ENCODE data around the gene CNTN4. TPM values are rescaled to one million over a fixed set of nuclear protein-coding genes. Genes with fewer than 3 reads are reported as not detected.

Gene CNTN4
- polyA plus RNA-seq, 5 donors = 7.1 to 12.3 (median 8.3) TPM

DNA sequence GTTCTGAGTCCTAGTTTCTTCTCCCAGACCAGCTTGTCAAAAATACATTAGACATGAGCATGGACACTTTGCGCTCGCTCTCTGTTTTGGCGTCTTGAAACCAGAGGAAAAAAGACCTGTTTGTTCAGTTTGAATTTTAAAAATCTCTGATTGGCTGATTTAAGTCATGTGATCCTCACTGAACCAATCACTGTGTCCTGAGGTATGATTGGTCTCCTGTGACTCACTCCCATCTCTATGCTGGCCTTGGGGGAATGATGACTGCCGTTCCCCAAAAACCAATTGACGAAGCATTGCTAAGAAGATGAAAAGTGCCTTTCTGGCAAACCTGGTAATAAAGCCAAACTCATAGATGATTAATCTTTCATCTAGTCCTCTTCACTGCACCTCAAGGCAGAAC, 755.0 kb downstream of the CNTN4 start:
- no peak for DNase-seq

DNA sequence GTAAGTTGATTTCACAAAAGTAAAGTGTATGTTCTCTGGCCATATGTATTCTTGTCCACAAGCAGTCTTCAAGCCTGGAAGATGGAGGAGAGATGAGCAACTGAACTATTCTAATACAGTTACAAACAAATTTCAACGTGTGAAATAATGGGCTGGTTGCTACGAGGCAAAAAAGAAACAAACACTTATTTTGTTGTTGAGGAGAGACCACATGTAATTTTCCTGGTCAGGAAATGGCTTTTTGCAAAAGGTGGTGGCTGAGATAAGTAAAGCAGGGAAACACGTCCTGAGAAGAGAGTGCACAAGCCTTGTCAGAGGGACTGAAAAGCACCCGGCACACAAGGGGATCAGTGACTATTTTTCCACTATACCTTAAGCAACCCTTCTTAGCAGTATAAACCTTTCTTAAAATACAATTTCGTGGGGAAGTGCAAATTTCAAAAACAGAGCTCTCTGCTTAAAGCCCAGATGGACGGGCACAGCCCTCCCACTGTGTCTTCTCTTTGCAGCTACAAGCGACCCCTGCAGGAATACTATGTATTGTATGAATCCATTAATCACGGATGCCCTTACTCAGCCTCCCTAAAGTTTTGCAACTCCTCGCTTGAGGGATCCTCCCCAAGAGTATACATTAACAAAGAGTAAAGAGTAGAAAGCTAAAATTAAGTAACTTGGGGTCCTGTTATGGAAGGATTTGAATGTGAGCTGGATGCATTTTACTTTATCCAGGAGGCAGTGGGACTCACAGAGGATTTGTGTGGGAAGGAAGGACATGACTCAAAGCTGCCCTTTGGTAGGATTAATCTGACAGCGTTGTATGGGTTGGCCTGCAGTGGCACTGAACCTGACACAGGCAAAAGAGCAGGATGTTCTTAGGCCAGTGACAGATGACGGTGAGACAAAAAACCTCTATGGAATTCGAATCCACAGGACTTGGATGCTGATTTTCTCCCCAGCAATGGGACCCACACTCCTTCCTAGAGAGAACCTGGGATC, 757.8 kb downstream of the CNTN4 start:
- no peak for DNase-seq

DNA sequence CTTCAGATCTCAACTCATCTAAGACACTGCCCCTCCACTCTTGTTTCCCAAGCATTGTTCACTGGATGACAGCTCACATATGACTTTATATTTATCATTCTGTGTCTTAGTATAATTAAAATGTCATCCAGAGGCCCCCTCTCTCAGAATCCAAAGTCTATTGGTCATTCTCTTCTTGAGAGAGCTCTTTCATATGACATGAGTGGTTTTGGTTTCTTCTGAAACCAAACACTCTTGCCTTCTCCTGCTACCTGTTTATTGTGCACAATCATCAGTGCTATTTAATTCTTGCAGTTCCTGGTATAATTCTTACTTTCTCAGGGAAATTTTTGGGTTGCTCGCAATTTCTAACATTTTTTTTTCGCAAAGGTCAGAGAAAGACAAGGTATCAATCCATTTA, 762.0 kb downstream of the CNTN4 start:
- no peak for DNase-seq

DNA sequence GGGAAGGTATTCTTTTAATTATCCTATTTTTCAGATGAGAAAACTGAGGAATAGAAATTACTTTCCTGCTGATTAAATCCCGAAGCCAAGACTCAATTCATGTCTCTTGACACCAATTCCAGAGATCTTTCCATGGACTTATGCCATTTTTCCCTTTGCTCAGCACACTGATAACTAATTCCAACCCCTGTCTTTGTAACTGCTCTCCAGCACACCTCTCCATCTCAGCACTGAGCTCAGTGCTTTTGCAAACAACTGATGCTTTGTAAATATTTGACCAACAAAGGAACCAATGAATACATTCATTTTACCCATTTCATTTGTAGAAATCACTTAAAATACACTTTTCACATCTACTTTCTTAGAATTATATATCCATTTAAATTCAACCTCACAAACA, 762.5 kb downstream of the CNTN4 start:
- DNase-seq = no peak

DNA sequence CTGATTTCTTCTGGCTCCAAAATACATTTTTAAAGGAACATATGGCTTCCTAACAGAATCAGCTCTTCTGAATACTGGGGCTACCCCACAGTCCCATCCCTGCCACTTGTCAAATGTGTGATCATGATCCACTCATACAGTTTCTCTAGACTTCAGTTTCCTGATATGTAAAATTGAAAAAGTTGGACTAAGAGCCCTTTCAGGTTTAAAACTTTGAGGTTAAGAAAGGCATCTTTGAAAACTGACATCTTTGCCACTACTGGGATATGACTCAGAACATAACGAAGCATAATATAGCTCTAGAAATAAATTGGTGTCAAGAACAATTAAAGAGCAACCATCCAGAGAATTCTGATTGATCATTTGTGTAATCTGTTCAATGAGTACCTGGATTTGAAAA, 763.3 kb downstream of the CNTN4 start:
- DNase-seq = no peak

DNA sequence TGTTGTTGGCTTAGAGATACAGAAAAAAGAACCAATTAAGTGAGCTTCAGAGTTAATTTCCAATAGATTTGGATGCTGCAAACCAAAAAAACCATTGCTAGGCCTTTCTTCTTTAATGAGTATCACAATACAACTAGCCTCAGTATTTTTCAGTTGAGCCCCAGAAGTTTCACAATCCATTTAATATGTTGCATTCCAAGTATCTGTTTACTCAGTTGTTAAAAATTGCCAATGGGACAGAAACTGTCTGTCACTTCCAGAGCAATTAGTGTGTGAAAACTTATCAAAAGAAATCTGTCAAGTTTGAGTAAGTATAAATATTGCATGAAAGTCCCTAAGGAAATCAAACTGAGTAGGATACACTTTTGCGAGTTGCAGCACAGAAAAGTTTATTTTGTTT, 763.7 kb downstream of the CNTN4 start:
- no peak for DNase-seq

DNA sequence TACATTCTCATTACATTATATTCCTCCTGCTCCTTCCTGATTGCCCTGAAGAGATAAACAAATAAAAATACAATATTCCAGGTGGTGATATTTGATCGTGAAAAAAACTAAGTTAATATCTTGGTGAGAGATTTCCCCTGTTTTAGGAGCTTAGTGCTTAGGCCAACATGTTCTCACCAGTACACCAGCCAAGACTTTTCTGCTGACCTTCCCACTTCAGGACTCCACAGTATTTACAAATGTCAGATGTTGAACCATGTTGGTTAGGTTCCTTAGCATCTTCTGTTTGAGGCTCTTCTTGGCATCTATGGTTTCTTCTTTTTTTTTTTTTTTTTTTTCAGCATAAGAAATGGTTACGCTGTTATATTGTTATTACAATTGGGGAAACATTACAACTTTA, 764.5 kb downstream of the CNTN4 start:
- DNase-seq = no peak

DNA sequence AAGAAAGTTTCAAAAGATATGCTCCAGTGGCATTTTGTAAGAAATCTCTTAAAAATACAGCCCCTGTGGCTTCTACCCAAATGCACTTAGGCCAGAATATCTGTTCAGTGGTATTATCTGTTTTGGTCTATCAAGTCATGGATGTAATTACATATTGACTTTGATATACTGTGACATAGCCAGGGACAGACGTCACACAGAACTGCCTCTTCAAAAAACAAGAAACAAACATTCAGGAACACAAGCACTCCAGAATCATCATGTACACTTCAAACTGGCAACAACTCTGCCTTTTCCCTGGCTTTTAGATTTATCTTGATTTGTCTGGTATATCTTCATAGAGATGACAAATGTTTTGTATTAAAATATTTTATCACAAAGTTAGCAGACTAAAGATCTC, 771.2 kb downstream of the CNTN4 start:
- DNase-seq = no peak

DNA sequence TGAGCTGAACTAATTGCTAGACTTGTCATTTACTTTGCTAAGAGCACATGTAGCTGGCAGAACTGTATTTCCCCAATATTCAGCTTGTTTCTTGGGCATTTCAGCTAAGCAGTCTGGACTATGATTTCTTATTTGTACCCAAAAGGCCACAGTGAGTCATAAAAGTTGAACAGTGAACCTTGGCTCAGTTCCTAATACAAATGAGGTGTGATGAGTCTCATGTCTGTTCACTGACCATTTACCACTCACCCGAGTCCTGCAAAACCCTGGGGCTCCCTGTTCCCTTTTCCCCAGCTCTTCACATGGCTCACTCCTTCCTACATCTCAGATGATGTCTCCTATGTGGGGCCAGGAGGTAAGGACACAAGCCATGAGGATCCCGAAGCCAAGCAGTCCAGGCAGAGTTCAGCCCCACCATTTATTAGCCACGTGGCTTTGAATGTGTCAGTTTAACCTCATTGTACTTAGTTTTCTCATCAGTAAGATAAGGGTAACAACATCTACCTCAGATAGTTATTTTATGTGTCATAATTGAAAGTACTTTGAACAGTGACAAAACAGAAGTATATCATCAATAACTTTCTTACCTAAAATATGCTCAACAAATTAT, 772.2 kb downstream of the CNTN4 start:
- no peak for DNase-seq

DNA sequence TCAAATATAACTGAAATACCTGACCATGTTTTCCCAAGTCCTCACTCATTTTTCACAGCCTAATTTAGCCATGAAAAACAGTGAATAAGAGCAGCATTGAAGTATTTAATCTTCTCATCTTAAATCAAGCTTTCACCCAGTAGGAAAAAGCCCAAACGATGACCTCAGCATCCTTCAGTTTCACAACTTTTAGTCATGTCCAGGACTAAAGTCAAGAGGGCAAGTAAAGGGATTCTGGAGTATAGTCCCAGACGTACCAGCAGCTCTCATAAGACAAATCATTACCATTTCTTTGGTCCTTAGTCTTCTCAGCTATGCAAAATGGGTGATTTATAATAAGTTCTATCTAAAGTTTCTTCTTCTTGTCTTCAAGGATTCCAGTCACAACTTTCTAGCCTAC, 774.2 kb downstream of the CNTN4 start:
- no peak for DNase-seq

DNA sequence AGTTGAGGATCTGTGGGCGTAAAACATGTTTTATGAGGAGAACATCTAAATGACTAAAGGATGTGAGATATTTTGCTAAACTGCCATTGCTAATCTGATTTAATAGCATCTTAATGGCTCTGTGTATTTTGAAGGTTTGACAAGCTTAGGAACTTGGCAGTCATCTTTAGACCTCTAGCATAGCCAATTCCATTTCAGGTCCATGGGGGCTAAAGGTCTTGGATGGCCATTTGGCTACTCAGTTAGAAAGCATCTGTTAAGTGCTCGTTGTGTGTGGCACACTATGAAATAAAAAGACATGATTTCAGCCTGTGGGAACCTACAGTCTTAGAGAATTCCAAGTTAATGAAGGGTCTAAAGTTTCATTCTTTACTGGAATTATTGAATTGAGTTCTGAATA, 775.3 kb downstream of the CNTN4 start:
- DNase-seq = no peak

DNA sequence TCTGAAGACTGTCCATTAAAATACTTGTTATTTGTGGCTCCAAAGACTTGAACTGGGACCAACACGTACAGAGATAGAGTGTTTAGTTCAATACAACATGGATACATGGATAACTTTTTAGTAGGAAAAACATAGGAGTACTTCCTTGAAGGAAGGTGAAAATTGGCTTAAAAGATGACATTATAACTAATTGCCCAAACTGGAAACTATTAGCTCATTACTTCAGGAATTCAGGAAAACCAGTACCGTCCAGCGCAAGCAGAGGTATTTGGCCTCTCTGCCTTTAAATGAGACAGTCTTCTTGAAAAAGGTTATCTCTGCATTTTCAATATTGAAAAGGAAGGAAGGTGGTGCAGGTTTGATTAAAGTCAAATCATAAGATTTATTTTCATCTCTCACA, 777.0 kb downstream of the CNTN4 start:
- no peak for DNase-seq

DNA sequence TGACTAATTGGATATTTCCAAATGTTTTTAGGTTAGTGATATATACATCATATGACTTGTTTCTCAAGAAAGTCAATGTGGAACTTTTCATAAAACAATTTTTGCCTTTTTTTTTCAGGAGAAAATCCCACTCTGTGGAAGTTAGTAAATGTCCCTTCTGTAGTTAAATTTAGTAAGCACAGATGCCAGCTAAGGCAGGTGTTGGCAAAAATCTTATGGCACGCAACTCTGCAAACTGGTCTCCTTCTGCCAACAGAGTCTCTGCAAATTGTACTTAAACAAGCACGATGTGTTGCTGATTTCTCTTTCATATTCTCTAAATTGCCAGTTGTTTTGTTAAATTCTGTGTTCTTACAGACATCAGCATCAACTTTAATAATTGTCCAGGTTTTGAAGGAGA, 777.7 kb downstream of the CNTN4 start:
- DNase-seq = no peak

DNA sequence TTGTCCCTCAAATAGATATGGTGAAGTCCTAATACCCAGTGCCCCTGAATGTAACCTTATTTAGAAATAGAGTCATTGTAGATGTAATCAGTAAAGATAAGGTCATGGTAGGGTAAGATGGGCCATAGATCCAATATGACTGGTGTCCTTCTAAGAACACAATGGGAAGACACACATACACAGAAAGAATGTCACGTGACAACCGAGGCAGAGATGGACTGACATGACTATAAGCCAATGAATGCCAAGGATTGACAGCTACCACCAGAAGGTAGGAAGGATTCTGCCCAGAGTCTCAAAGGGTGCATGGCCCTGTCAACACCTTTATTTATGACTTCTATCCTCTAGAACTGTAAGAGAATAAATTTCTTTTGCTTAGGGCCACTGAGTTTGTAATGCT, 780.4 kb downstream of the CNTN4 start:
- no peak for DNase-seq

DNA sequence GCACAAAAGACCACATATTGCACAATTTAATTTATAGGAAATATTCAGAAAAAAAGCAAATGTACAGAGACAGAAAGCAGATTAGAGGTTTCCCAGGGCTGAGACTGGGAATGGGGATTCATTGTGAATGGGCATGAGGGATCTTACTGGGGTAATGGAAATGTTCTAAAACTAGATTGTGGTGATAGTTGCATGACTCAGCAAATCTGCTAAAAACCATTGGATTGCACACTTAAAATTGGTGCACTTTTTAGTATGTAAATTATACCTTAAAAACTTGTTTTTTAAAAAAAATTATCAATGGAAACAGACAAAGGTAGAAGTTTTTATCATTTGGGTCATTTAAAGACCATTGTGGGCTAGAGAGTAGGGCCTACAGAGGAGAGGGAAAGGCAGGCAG, 780.9 kb downstream of the CNTN4 start:
- no peak for DNase-seq

DNA sequence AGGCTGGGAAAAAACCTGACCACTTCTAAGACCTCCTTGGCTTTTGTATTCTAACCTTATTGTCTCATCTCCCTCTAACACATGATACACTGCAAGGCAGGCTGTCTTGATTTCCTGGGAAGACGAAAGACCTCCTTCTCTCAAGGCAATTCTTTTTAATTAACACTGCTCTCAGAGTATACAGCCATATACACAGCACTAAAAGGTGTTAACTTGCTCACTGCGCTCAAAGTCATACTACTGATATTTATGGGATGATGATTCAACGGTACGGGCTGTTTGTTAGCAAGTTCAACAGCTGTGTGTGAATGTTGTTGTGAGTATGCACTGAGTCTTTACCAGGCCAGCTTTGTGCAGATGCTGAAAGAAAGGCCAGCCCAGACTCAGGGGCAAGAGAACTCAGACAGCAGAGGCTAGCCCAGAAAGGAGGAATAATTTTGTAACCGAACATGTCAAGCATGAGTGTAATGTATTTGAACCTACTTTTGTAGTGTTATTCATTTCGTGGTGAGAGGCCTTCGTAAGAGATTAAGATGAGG, 781.6 kb downstream of the CNTN4 start:
- no peak for DNase-seq

DNA sequence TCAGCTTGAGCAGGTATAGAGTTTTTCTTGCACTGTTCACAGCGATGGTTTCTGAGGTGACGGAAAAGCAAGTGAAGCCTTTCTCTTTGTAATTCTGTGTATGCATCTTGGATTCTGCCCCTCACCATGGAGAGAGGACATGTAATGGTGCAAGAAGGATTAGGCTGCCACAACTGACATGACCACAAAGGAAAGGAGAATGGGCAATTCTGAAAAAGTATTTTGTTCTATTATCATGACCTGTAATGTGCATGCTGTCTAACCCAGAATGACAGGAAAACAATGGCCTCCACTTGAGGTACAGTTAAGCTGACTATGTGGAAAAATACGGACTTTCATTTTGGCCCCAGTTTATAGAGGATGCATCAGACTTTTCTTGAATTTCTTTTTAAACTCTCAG, 784.6 kb downstream of the CNTN4 start:
- no peak for DNase-seq

DNA sequence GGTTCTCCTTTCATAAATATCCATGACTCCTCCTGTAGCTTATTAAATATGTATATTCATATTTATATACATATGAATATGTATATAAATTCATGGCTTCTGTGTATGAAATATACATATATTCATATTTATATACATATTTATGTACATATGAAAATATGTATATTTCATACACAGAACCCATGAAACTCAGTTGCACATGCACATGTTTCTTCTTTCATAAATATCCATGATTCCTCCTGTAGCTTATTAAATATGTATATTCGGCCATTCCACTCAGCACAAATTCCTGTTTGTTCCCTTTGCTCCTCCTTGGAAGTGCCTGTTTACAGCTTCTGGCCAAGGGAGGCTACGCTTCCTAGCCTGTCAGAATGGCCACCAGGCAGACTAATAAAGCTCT, 789.9 kb downstream of the CNTN4 start:
- DNase-seq = no peak

DNA sequence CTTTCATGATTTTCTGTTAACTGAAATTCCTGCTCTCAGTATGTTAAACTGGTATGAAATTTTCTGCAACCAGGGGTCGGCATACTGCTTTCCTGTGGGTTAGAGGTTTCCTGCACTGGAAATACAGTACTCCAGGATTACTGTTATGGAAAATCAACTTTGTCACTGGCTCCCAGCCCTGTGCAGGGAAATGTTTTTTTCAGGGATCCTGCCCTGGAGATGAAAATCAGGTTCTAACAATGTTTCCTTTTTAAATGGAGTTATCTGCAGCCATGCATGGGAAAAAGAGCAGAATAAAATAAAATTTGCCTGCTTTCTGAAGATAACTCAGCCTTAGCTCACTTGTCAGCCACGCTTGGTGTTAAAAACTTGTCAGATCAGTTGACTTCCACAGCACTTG, 791.1 kb downstream of the CNTN4 start:
- DNase-seq = no peak

DNA sequence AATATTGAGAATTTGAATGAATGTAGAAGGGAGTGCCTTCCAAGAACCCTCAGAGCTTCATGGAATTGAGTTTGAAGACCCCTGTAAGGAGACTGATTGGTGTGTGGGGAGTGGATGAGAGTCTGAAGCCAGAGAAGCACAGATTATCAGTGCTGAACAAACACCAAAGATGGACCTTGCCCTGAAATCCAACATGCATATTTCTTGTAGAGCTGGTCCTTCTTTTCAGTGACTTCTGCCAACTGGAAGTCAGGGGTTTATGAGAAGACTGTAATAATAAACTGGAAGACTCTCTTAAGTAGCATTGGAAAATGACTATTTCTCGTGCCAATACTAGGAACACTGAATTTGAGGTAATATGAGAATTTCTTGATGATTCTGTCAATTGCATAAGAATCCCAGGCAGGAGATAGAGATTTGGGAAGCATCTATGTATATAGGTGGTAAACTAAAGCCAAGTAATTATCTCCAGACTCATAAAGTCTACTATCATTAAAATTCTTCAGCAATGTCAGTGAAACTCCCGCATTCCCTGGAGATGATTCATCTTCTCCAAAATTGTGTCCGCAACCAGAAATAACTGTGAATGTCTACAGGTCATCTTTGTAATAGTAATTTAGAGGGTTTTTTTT, 797.8 kb downstream of the CNTN4 start:
- no peak for DNase-seq

DNA sequence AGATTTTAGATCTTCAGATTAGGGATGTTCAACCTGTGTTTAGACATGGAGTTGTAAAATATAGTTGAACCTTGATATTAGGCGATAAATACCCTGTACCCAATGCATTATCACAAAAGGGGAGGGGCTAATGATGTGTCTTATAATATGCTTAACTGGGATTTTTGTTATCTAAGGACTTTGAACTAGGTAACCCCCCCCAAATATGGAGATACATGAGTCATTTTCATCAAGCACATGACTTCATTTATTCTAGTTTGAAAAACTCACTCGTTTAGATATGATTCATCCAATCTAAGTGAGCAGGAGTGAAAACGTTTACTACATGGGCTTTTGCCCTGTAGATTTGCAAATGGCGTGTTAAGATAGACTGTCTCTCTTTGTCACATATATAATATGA, 799.2 kb downstream of the CNTN4 start:
- DNase-seq = no peak

DNA sequence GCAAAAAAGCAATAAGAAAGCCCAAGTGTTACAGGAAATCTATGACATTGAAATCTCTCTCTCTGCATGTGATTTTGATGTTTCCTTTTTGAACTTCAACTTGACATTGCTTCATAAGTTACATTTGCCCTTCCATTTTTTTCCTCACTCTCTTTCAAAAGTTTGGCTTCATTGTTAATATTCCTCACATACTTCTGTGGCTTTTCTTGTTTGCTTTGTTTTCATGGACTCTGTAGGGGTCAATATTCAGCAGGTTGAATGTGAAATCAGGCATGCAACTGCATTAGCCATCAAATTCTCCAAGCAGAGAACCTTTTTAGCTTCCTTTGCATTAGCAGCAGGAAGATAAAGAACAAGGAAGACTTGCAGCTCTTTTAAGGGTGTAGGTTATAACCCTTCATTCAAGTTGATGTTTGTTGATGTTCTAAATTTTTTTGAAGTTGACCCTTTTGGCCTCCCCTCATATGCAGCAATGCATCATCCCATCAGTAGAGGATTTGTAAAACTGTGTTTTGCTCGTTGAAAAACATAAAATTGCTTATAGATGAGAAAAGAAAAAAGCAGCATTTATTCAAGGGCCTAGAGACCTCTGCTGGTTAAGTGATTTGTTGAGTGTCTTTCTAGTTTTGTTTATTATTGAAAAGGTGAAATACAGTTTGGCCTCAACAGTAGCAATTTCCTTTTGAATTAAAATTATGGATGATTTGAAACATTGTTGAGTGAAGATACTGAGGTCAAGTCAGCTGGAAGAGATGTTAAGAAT, 800.1 kb downstream of the CNTN4 start:
- DNase-seq = no peak

Measured in right lung (tissue), 5 donors.